Hematopoietic multipotent progenitor cell treated with erythropoietin and hydrocortisone succinate and interleukin-3 and kit ligand, for 8 days (in vitro differentiated cells): ENCODE measurements around the gene NSFL1C.
A peak's percentile ranks its signal among the peaks of the same experiment; 100 is the strongest.

Experiments used
- DNase-seq: peaks from one replicate; pipeline ENCODE4 v3.0.0-alpha.2; 2015

NSFL1C gene

DNA sequence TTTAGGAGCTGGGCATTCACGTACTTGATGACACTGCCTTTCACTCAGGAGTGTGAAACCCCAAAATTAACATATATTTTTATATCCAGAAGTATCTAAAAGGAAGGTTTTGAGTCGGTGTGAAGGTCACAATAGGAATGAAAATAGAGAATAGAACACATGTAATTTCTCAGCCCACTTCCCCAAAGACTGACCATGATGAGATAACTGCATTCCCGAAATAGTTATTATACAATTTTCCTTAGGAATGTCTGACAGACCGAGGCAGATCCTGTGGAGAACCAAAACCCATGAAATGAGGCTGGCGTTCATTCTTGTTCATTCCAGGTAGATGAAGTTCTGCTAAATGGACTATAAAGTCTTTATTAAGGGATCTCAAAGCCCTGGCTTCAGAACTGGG, 10.3 kb downstream of the NSFL1C start:
- no peak for DNase-seq

DNA sequence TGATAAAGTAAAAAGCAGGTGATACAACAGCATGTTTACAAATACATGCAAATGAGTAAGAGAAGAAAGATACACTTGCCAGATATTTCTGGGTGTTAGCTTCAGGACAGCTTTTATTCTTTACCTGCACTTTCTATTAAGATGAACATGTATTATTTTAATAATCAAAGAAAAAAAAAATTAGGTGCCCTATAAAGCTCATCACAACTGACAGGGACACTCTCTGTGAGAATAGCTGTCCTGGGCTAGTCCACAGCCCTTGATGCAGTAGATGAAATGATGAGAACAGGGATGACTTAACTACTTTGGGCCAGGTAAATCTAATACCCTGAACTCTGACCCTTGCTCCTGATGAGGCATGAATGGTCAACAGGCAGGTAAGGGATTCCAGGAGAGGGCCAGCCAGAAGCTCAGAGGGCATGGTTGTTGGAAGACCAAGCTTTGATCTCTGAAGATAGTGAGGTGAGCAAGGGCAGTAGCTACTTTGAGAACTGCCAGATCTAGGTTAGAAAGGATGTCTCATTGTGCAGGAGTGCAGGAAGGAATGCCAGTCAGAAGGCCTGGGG, 15.6 kb downstream of the NSFL1C start:
- no peak for DNase-seq

- no peak for DNase-seq
These were observed 17.3 kb downstream of the NSFL1C start for GRCh38 chr20:1449370-1449769.

DNA sequence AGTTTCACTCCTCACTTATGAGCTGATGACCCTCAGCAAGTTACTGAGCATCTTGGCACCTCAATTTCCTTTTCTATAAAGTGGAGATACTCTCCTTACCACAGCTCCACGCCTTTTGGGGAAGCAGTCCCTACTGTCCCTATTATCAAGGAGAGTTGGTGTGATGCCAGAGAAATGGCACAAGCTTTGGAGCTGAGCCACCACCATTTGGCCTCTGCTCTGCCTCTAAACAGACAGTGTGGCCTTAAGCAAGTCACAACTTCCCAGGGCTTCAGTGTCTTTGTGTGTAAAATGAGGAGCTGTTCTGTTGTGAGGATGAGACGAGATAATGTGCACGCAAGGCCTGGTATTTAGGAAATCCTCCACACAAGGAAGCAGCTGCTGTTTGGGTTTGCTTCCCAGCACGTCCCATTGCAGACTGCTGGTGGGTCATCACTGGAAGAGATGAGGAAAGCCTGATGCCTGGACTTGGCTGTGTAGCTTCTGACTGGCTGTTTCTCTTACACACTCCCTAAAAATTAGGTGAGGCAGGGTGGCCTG, 18.5 kb downstream of the NSFL1C start:
- no peak for DNase-seq

DNA sequence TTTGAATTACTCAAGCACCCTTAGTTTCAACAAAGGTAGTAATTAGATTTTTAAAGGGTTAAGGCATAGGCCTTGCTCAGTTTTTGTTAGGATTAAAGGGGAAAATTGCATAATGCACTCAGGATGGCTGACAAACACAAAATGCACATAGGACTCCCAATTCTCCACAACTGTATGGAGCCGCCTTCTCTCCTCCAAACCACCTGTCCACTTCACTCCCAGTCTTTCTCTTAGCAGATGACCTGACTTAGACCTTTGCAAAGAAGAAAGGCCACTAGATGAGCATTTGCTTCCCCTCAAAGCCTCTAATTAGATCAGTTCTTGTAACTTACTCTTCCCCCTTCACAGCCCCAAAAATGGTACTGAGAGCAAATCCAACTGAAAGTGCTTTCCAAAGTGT, 20.1 kb downstream of the NSFL1C start:
- no peak for DNase-seq

DNA sequence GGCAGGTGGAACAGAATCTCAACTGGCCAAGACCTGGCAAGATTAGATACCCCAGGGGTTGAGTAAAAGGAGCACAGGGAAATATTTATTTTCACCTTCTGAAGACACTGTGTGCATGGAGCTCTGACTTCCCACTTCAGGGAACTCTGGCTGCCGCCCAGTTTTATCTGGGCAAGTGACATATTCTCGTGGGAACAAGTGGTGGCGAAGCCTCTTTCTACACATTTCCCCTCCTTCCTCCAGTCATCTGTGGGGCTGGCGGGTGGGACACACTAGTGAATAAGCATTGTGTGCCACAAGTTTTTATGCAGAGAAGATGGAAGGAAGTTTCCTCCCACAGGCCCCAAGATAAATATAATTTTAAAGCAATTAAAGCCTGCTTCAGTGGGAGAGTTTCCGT, 23.6 kb downstream of the NSFL1C start:
- DNase-seq, result no peak

- no peak for DNase-seq
These were observed 24.3 kb downstream of the NSFL1C start for GRCh38 chr20:1442304-1442703.

- no peak for DNase-seq
These were observed 25.5 kb downstream of the NSFL1C start for GRCh38 chr20:1441133-1441532.

GRCh38 chr20:1440024-1440423, 26.6 kb downstream of the NSFL1C start:
- DNase-seq, result peak; percentile 48

DNA sequence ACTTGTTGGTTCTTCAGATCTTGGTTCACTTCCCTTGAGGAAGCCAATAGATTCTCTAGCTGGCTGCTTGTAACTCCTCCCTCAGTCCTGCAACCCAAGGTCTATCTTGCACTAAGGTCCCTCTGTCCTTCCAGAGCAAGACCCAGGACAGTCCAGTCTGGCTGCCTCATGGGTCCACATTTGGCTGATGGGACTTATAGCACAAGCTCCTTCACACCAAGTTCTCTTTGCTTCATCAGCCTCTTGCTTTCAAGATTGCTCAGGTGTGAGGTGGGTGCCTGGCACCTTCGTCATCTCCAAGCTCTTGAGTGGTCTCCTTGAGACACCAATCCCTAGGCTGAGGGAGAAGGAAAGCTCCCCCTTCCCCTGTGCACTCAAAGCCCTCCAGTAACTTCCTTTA, 28.3 kb downstream of the NSFL1C start:
- no peak for DNase-seq

DNA sequence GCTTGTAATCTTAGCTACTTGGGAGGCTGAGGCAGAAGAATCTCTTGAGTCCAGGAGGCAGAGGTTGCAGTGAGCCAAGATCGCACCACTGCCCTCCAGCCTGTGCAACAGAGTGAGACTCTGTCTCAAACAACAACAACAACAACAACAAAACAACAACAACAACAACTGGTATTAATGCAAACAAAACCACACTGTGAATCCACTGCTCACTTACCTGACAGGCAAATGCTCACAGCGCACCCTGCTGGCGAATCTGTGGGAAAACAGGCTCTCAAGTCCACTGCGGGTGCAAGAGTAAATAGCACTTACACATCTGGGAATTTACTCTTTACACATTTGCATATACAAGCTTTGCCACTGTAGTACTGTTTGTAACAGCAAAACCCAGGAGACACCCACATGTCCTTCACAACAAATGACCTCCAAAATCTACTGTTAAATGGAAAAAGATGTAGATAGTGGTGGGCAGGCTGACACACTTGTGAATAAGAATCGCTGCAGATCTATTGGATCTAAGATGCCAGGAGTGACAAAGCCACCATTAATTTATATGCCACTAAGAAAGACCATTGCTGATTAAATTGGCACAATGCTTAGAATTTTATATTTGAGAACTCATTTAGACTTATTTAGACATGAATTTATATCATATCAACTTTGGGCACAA, 29.3 kb downstream of the NSFL1C start:
- peak; percentile 85 for DNase-seq

- no peak for DNase-seq
These were observed 30.4 kb downstream of the NSFL1C start for GRCh38 chr20:1436263-1436662.

- no peak for DNase-seq
These were observed 31.3 kb downstream of the NSFL1C start for GRCh38 chr20:1435337-1435699.

DNA sequence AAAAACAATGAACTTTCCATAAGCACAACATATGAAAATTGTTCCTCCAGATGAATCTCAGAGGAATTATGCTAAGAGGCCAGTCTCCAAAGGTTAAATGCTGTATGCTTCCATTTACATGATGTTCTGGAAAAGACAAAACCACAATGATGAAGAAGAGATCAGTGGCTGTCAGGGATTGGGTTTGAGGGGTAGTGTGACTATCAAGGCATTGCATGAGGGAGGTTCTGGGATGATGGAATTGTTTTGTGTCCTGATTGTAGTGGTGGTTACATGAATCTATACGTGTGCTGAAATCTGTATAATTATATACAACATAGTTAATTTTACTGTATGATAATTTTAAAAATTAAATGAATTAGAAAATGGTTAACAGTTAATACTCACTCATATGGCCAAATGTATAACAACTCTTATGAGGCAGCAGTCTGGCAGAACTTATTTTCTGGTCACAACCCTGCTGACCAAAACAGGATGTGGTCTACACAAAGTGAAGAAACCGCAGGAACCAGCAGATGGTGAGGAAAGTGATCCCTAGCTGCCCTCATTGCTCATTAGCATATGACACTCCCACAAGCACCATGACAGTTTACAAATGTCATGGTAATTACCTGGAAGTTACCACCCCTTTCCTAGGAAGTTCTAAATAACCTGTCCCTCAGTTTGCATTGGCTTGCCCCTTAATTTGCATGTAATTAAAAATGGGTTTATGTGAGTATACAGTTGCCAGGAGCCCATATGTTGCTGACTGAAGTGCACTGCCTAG, 31.9 kb downstream of the NSFL1C start:
- DNase-seq, result peak; percentile 94

DNA sequence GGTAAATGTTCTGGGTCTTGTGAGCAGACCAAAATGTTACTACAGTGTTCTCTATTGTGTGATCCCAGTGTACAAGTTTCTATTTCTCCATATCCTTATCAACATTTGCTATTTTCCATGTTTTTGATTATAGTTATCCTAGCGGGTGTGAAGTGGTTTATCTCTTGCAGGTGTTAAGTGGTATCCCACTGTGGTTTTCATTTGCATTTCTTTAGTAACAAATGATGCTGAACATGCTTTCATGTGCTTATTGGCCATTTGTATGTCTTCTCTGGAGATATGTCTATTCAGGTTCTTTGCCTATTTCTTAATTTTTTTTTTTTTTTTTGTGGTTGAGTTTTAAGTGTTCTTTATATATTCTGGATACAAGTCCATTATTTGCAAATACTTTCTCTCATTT, 35.5 kb downstream of the NSFL1C start:
- DNase-seq, result no peak

DNA sequence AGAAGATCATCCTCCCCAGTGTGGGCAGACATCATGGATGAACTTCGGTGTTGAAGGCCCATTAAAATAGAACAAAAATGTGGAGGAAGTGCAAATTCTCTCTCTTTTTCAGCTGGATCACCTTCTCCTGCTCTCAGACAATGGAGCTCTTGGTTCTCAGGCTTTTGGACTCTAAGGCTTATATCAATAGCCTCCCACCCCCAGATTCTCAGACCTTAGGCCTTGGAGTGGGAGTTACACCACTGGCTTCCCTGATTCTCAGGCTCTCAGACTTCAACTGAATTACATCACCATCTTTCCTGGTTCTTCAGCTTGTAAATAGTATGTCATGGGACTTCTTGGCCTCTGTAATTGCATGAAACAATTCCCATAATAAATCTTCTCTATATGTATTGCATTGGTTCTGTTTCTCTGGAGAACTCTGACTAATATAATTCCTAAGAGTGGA, 36.6 kb downstream of the NSFL1C start:
- DNase-seq, result no peak

DNA sequence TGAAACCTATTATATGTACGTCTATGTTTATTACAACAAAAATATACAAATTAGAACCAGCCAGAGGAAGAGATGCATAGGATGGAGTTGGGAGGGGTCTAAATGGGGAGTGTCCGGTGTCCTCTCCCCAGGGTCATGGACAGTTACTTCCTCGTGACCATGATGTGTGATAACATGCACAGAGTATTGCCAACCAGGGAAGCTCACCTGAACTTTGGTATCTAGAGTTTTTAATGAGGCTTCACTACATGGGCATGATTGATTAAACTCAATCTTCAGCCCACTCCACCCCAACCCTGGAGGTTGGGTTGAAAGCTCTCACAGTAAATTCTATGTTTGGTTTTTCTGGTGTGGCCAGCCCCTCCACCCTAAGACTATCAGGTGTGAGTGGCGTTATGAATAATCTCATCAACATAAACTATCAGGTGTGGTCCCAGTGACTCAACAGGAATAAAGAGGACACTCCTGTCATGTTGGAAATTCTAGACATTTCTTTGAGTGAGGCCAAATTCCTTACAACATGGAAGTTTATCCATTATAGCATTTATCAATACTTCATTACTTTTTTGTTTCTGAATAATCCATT, 37.4 kb downstream of the NSFL1C start:
- no peak for DNase-seq

DNA sequence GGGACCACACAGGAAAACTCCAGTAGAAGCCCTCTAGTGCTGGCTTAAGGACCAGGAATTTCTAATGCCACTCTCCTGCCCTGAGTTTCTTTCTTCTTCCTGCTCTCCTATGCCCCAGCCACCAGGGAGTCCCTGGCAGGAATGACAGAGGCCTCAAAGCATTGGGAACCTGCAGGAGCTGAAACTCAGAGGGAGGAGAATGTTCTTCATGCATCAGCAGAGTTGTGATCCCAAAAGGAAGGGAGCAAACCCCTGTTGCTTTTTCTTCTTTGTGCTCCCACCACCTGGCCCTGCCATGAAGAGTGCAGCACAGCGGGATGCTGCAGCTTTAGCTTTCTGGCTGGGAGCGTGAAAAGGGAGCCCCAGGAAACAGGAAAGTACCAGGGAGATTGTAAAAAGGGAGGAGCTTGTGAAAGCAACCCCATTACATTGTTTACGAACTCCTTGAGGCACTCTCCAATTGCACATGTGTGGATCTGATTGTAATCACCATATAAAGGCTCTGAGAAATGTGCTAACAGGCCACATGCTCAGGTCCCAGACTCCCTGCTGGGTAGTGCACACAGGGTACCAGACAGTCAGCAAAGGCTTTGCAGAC, 39.1 kb downstream of the NSFL1C start:
- DNase-seq, result peak; percentile 15

DNA sequence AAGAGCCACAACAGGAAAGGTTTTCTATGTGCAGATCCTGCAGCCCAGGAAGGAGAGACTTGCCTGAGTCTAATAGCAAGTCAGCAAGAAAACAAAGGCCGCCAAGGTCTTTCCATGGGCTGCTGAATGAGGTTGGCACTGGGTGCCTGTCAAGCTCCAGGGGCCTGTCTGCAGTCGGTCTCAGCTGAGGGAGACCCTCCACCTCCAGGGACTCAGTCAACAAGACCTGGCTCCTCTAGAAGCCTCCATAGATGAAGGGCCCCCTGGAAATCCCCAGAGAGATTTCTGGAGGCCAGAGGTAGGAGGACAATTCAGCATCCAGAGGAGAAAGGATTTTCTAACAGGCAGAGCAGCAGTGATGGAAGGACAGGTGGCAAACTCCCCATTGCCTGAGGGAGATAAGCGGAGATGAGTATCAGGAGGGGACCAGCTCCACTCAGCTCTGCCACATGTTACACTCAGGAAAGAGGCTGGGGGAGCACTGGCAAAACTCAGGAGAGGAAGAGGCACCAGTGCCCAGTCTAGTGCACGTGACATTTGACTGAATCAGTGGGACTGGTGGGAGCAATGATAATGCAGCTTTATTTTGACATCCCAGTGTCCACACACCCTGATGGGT, 40.3 kb downstream of the NSFL1C start:
- DNase-seq, result no peak

- no peak for DNase-seq
These were observed 42.3 kb downstream of the NSFL1C start for GRCh38 chr20:1424336-1424735.

DNA sequence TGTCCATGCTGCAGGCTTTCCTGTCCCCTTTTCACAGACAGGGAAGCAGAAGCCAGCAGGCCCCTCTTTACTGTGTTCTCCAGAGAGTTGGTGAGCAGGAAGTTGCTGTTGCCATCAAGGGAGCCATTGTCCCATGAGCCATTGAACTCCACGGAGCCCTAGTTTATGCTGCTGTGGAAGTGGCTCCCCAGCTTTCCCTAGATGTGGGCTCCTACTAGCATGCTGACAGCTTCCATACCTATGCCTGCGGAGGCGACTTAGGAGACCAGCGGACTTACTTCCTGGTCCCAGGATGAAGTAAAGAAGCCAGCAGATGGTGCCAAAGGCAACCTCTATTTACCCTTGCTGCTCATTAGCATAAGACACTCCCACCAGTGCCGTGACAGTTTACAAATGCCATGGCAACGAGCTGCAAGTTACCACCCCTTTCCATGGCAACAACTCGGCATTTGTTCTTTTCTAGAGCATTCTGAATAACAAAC, 43.0 kb downstream of the NSFL1C start:
- peak; percentile 82 for DNase-seq

- DNase-seq, result no peak
These were observed 43.4 kb downstream of the NSFL1C start for GRCh38 chr20:1423206-1423605.

- DNase-seq, result no peak
These were observed 43.9 kb downstream of the NSFL1C start for GRCh38 chr20:1422753-1423152.
